Urinary bladder (tissue), 4 donors: ENCODE data around the gene MACROD2. TPM values are rescaled to one million over a fixed set of nuclear protein-coding genes. Genes with fewer than 3 reads are reported as not detected.

Experiments
- DNase-seq: peaks from one replicate; pipeline ENCODE4 v3.0.0-alpha.2; 2015; ENCODE audit errors: extremely low spot score
- H3K27ac ChIP-seq: one replicate; pipeline ENCODE4 v1.5.1; 2013; ENCODE audit warnings: low read depth, mild to moderate bottlenecking, moderate library complexity
- H3K36me3 ChIP-seq: one replicate; pipeline ENCODE4 v1.6.1; 2013; ENCODE audit warnings: mild to moderate bottlenecking, moderate library complexity; ENCODE audit not compliant: insufficient read depth
- H3K4me1 ChIP-seq: one replicate; pipeline ENCODE4 v1.6.1; 2013; ENCODE audit warnings: mild to moderate bottlenecking, moderate library complexity; ENCODE audit not compliant: insufficient read depth
- H3K4me3 ChIP-seq: one replicate; pipeline ENCODE4 v1.5.1; 2013; ENCODE audit warnings: low read depth, low read length
- WGBS: extraction: QIAGEN DNeasy Blood & Tissue Kit; methylation state at CpG from one replicate; pipeline ENCODE4 v1.1.7; 2013; 5-methylcytosine and 5-hydroxymethylcytosine counted together
- polyA plus RNA-seq: library from polyadenylated mRNA; stranded (reverse); fragments of 200-250 nt; gene quantifications from one replicate; pipeline ENCODE4 v1.2.3, GENCODE V29; 2013
- total RNA-seq: library from RNA; depleted of rRNA; stranded (reverse); fragments of >200 nt; gene quantifications from one replicate; pipeline ENCODE4 v1.2.3, GENCODE V29; 2014
- donor health status: healthy with polysubstance abuse.
- donor health status: healthy.

Gene MACROD2
- total and polyA plus RNA-seq, 2 donors, result 3.0 to 28.2 TPM

DNA sequence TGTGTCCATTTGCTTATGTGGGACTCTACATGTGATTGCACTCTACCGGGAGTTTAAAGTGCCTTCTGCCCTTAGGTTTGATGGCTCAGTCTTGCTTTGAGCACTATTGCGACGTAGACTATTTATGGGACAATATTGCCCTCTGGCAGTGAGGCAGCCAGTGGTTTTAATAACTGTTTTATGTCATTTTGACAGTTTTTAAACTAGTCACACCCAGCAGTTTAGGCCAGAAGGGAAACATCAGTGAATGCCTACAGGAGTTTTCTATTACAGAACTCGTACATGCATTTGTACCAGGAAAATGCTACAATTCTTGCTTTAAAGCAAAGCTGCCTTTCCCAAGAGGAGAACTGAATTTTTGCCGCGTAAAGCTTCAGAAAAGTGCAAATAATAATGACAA, 1764.3 kb downstream of the MACROD2 start:
- peak; percentile 18 for DNase-seq
- 32% methylated on average over 6 of the region's 6 CpGs for WGBS

DNA sequence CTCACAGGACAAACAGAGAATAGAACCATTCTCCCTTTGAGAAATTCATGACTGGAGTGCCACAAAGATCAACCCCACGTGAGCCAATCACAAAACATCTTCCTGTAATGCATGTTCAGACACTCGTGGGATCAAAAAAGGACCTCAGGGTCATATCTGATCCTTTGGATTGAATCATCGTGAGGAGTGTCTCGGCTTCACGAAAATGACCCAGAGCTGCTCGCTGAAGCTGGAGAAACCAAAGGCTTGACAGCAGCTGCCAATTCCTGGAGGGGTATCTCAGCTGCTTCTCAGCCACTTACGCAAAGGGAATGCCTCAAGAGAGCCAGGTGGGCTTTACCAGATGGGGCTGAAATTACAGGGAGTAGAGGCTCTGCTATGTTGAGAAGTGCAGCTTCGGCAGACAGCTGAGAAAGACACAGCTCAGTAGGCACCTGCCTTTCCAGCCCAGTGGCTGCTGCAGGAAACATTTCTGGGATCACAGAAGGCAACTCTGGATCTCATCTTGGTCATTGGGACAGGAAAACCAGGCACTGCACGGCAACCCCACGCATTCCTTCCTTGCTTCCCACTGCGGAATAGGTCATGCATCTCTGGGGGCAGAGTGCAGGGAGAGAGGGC, 1764.8 kb downstream of the MACROD2 start:
- no peaks in the 10 kb centered on the region for H3K4me1 ChIP-seq
- H3K4me3 ChIP-seq, result no peak overlapping the region
- H3K36me3 ChIP-seq, result no peaks in the 10 kb centered on the region
- WGBS, result 43% methylated on average over 11 of the region's 11 CpGs
- DNase-seq, result no peak
- no peak overlapping the region for H3K27ac ChIP-seq

More for the DNA sequence above, 1764.3 kb downstream of the MACROD2 start:
- no peak overlapping the region for H3K27ac ChIP-seq
- H3K36me3 ChIP-seq, result no peaks in the 10 kb centered on the region
- no peaks in the 10 kb centered on the region for H3K4me1 ChIP-seq
- H3K4me3 ChIP-seq, result no peak overlapping the region

DNA sequence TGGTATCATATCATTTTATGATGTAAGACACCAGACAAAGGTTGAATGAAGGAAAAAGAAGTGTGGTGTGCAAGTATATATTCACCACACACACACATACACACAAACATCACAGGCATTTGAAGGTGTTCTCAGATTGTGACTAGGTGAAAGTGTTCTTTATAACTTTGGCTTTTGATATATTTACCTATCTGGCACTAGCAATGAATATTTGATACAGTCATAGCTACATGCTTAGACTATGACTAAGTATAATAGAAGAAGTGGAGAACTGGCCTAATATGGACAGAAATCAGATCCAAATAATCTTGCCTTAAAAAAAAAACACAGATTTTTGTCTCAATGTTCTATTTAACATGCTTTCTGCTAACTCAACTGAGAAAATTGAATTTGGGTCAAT, 1768.0 kb downstream of the MACROD2 start:
- Histone ChIP-seq H3K36me3 (no peaks in the 10 kb centered on the region), H3K4me1 (no peaks in the 10 kb centered on the region), H3K4me3 (no peak overlapping the region), H3K27ac (no peak overlapping the region)
- DNase-seq, result no peak

DNA sequence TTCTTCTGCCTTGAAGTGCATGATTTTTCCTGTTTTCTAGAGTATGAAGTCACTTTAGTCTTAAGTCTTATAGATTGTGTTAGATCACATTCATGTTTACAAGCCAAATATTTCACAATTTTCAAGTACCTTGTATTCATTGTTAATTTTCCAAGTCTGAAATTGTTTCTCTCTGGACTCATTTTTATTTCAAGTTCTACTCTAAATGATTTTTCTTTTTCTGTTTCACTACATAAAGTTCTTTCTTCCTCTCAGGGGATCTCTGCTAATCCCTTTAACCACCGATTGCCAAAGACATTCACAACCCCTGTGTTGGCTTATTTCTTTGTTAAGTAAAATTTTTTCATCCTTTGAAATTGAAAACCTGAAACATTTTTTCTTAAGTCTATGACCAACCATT, 1772.3 kb downstream of the MACROD2 start:
- H3K36me3 ChIP-seq, result no peaks in the 10 kb centered on the region
- WGBS, result 13% methylated on average over 1 of the region's 1 CpG
- no peak overlapping the region for H3K27ac ChIP-seq
- no peak overlapping the region for H3K4me3 ChIP-seq
- no peaks in the 10 kb centered on the region for H3K4me1 ChIP-seq
- no peak for DNase-seq

DNA sequence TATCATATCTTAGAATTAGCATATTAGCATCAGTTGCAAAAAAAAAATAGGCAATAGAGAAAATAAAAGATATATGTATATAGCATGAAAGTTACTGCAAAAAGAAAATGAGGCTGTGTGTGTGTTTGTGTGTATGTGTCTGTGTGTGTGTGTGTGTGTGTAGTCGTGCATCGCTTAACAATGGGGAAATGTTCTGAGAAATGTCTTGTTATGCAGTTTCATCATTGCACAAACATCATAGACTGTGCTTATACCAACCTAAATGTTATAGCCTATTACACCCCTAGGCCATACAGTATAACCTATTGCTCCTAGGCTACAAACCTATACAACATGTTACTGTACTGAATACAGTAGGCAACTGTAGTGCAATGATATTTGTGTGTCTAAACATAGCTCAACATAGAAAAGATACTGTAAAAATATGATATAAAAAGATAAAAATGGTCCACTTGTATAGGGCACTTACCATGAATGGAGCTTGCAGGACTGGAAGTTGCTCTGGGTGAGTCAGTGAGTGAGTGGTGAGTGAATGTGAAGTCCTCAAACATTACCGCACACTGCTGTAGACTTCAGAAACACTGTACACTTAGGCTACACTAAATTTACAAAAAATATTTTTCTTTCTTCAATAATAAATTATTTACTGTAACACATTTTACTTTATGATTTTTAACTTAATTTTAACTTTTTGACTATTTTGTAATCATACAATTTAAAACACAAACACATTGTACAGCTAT, 1772.9 kb downstream of the MACROD2 start:
- no peak for DNase-seq
- H3K36me3 ChIP-seq, result no peaks in the 10 kb centered on the region
- no peak overlapping the region for H3K27ac ChIP-seq
- H3K4me1 ChIP-seq, result no peaks in the 10 kb centered on the region
- 91% methylated on average over 3 of the region's 3 CpGs for WGBS
- H3K4me3 ChIP-seq, result no peak overlapping the region

DNA sequence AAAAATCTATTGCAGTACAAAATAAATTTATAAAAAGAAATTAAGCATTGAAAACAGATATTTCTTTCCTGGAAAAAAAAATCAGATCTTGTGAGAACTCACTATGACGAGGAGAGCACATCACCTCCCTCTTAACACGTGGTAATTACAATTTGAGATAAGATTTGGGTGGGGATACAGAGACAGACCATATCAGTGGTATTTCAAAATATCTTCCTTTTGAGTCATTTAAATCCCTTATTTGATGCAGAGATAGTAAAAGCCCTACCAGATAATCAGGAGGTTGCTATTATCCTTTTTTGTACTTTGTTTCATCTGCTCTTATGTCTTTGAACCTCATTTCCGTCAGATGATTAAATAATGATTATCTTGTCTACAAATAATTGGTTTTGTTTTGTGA, 1777.5 kb downstream of the MACROD2 start:
- Histone ChIP-seq H3K36me3 (no peaks in the 10 kb centered on the region), H3K4me3 (no peak overlapping the region), H3K4me1 (no peaks in the 10 kb centered on the region), H3K27ac (no peak overlapping the region)
- 64% methylated on average over 3 of the region's 3 CpGs for WGBS
- DNase-seq, result no peak

DNA sequence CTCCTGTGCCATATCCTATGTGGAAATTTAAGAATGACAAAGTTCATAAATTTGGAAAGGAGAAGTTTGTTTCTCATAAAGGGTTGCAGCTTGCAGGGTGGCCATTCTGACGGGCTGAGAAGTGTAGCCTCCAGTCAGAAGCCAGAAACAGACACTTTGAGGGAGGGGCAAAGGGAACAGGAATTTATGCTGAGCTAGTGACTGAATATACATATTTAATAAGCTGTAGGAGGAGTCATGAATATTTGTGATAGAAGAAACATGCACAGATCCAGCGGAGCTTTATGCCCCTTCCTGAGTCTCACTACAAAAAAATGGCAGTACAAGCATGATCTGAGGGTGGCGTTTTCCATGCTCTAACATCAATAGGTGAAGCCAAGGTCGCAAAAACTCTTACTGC, 1779.6 kb downstream of the MACROD2 start:
- 79% methylated on average over 4 of the region's 4 CpGs for WGBS
- no peaks in the 10 kb centered on the region for H3K36me3 ChIP-seq
- H3K4me1 ChIP-seq, result no peaks in the 10 kb centered on the region
- no peak for DNase-seq
- no peak overlapping the region for H3K4me3 ChIP-seq
- H3K27ac ChIP-seq, result no peak overlapping the region

DNA sequence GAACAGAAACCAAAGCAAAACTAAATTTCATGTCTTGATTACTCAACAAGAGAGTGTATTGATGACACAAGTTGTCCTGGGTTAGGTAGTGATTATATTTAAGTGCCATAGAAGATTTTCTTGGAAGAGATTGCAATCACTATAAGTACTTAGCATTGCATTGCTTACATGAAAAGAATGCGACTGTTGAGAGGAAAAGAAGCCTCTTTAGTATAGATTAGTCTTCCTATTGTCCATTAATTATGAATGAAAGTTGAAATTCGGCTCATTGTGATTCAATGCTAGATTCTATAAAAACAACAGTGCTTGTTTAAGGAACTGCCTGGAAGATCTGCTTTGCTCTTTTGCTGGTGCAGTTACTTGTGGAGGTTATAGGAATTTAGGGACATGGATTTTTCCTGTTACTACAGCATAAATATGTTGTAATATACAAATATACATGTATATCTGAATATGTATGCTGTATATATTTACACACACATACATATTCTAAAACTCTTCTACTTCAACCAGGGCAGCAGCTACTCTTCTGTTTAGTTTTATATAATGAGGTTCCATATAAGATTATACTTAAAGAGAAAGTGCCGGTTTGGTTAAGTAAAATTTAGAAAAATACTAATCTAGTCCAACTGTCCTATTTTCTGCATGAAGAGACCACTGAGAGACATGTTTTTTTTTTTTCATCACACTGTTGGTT, 1781.6 kb downstream of the MACROD2 start:
- no peak for DNase-seq
- 93% methylated on average over 3 of the region's 3 CpGs for WGBS
- Histone ChIP-seq H3K36me3 (no peaks in the 10 kb centered on the region), H3K4me3 (no peak overlapping the region), H3K4me1 (no peaks in the 10 kb centered on the region), H3K27ac (no peak overlapping the region)

DNA sequence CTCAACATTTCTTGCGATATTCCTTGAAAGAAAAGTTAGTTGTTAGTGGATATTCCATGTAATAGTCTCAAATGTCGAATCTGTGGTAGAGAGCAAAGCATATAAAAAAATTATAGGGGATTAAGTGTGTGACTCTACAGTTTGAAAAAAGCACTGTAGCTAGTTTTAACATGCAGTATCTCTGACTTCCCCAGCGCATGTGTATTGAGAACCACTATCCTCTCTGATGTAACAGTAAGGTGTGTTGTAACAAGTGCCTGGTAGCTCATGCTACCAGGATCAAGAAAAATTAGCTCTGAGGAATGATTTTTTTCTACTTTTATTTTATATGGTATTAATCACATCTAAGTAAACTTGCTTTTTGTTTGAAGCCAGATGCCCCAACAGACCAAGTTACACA, 1788.7 kb downstream of the MACROD2 start:
- Histone ChIP-seq H3K36me3 (no peaks in the 10 kb centered on the region), H3K4me1 (no peaks in the 10 kb centered on the region), H3K27ac (no peak overlapping the region), H3K4me3 (no peak overlapping the region)
- no peak for DNase-seq
- WGBS, result 72% methylated on average over 3 of the region's 3 CpGs

DNA sequence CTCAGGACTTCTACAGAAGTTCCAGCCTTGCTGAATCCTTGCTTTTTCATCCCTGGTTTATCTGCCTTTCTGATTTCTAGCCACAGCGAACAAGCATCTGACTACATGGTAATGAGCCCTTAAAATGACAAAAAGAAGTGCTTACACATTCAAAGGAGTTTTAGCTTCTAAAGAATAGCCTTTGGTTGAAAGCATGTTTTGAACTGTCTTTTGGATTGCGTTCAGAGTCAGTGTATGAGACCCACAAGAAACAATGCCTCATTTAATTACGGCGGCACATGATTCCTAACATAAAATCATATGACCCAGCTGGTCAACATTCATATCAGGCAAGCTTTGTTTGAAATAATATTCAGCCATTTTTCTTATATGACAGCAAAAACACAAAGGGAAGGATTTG, 1793.8 kb downstream of the MACROD2 start:
- Histone ChIP-seq H3K36me3 (no peaks in the 10 kb centered on the region), H3K4me1 (no peaks in the 10 kb centered on the region), H3K4me3 (no peak overlapping the region), H3K27ac (no peak overlapping the region)
- DNase-seq, result no peak
- WGBS, result 70% methylated on average over 4 of the region's 4 CpGs

DNA sequence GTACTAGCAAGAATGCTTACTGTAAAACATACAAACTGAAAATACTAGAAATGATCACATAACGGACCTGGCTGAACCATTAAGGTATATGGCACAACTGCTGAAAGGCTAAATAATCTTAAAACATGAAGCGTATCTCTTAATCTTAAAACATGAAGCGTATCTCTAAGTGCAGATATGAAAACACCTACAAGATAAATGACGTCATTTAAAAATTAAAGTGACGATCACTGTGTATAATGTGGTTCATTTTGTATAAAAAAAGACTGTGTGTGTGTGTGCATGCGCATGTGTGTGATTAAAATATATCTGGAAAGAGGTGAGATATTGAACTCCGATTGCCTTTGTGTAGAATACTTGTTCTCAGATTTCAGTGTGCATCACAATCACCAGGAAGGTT, 1797.5 kb downstream of the MACROD2 start:
- no peak overlapping the region for H3K27ac ChIP-seq
- H3K4me1 ChIP-seq, result no peaks in the 10 kb centered on the region
- WGBS, result 94% methylated on average over 7 of the region's 7 CpGs
- H3K4me3 ChIP-seq, result no peak overlapping the region
- DNase-seq, result no peak
- no peaks in the 10 kb centered on the region for H3K36me3 ChIP-seq

DNA sequence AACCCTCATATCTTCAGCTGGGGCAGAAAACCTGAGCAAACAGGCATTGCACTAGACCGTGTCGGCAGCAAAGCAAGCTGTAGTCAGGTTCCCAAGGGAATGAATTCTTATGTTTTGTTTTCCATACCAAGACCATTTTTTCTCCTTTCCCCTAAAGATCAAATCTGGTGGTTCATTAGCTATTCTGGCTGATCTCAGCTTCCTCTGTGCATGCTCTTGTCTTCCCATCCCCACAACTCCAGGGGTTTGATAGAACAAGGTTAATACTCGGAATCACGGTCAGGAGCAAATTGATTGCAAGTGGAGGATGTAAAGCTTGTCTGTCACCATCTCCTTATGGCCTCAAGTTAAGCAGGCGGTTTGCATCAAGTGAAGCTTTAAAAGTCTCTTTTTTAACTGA, 1799.1 kb downstream of the MACROD2 start:
- DNase-seq, result no peak
- H3K4me3 ChIP-seq, result no peak overlapping the region
- H3K4me1 ChIP-seq, result no peaks in the 10 kb centered on the region
- H3K36me3 ChIP-seq, result no peaks in the 10 kb centered on the region
- H3K27ac ChIP-seq, result no peak overlapping the region
- WGBS, result 89% methylated on average over 5 of the region's 5 CpGs

DNA sequence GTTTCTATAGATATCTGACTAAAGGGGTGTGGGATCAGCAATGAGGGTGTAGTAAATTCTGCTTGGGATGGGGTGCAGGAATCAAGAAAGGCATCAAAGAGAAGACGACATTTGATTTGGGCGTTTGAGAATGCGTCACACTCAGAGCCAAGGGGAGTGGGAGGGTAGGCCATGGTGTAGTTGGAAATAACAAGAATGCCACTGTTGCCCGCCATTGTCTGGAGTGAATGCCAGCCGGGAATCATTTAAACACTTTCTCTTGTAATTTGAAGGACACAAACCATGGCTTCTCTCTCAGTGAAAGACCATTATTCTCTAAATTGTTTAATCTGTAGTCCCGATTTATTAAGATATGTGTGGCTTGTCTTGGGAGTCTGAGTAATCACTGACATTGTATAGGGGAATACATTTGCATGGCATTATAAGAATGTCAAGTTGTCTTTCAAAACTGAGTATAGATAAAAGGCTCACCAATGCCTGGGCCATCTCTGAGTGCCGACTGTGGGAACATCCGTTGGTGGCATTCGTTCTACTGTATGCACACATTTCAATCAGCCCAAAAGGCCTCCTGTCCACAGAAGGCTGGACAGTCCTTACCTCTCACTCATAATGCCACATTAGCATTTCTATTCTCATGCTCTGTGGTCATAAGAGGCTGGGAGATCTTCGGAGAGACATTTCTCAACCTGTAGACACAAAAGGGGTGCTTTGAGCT, 1800.1 kb downstream of the MACROD2 start:
- no peaks in the 10 kb centered on the region for H3K36me3 ChIP-seq
- no peak overlapping the region for H3K27ac ChIP-seq
- DNase-seq, result no peak
- no peaks in the 10 kb centered on the region for H3K4me1 ChIP-seq
- no peak overlapping the region for H3K4me3 ChIP-seq
- WGBS, result 95% methylated on average over 10 of the region's 10 CpGs

DNA sequence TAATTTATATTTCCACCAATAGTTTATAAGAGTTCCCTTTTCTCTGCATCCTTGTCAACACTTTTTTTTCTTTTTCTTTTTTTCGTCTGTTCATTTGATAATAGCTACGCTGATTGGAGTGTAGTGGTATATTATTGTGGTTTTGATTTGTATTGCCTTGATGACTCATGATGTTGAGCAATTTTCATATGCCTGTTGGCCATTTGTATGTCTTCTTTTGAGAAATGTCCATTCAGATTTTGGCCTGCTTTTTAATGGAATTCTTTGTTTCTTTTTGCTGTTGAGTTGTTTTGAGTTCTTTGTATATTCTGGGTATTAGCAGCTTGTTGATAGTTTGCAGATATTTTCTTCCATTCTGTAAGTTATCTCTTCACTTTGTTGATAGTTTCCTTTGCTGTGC, 1804.6 kb downstream of the MACROD2 start:
- Histone ChIP-seq H3K4me3 (no peak overlapping the region), H3K36me3 (no peaks in the 10 kb centered on the region), H3K4me1 (no peaks in the 10 kb centered on the region), H3K27ac (no peak overlapping the region)
- no peak for DNase-seq
- 57% methylated on average over 2 of the region's 2 CpGs for WGBS
